GM18909 (cell line): ENCODE data around the gene UNC93B1.

ENCODE experiments used
- ATAC-seq: cut with Tn5 transposase; IDR thresholded peaks from one replicate; pipeline ENCODE4 v1.9.1; 2021; ENCODE audit warnings: mild to moderate bottlenecking; ENCODE audit not compliant: unreplicated experiment, poor library complexity

UNC93B1 gene

GRCh38 chr11:68003846-68004550 lies at the start of gene UNC93B1:
Gene UNC93B1 (minus strand): TSS chr11:68004097. CDS start chr11:68004043, 54 bp downstream.
- peak; percentile 57 for ATAC-seq

GRCh38 chr11:68053117-68053516 lies 49.2 kb upstream of the UNC93B1 start:
- no peak for ATAC-seq

- ATAC-seq = no peak
These were observed 48.4 kb upstream of the UNC93B1 start for GRCh38 chr11:68052137-68052873.

DNA sequence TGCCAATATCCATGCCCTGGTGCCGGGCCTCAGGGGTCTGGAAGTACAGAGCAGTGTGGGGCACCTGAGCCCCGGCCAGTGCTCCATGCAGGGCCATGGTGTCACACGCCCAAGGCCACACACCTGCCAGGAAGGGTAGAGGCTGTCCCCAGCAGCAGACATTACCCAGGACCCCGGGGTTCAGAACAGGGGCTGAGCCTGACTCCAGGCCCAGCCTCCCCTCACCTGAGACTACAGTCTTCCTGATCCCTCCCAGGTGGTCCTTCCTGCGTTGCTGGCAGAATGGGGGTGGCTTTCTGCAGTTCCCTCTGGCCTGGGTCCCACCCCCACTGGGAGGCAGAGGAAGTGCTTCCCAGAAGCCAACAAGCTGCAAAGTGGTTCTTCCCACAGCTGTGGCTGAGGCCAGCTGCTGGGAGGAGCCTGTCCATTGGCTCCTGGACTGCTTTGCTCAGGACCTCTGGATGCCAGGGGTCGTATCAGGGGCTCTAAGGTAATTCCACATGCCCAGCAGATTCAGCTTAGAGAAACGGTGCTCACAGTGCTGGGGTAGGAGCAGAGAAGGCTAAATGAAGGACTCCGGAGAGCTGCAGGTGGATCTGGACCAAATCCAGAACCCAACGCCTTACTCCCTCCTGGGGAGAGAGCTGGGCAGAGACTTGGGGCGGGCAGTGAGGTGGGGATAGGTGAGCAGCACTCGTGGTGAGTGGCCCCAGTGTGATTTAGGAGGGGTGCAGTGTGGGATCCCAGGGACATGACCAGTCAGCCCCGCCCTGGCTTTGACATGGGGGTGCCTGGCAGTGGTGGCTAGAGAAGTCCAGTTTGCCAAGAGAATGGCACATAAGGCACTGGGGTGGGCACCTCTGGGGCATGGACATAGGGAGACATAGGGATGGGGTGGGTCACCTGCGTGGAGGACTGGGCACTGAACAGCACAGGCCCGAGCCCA lies 47.6 kb upstream of the UNC93B1 start:
- ATAC-seq = no peak

GRCh38 chr11:68050371-68050841 lies 46.5 kb upstream of the UNC93B1 start:
- ATAC-seq = no peak

DNA sequence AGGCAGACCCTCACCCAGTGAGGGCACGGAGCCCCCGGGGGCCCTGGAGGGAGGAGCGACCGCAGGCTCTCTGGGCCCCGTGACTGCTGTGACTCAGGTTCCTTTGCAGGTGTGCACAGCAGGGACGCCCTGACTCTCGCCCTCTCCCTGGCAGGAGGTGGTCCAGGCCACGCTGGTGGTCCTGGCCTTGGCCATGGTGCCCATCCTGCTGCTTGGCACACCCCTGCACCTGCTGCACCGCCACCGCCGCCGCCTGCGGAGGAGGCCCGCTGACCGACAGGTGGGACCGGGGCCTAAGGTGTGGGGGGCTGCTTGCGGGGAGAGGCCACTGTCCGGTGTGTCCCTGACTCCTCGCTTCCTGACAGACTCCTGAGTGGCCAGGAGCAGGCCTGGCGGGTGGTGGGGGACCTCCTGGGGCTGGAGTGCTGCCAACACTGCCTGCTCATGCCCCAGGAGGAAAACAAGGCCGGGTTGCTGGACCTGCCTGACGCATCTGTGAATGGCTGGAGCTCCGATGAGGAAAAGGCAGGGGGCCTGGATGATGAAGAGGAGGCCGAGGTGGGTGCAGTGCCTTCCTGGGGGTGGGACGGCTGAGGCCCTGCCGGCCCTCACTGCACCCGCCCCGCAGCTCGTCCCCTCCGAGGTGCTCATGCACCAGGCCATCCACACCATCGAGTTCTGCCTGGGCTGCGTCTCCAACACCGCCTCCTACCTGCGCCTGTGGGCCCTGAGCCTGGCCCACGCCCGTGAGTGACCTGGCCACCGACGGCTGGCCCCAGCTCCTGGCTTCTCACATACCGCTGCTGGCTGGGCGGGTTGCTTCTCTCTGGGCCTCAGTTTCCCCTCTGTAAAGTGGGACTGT lies 45.8 kb upstream of the UNC93B1 start:
- ATAC-seq = no peak

DNA sequence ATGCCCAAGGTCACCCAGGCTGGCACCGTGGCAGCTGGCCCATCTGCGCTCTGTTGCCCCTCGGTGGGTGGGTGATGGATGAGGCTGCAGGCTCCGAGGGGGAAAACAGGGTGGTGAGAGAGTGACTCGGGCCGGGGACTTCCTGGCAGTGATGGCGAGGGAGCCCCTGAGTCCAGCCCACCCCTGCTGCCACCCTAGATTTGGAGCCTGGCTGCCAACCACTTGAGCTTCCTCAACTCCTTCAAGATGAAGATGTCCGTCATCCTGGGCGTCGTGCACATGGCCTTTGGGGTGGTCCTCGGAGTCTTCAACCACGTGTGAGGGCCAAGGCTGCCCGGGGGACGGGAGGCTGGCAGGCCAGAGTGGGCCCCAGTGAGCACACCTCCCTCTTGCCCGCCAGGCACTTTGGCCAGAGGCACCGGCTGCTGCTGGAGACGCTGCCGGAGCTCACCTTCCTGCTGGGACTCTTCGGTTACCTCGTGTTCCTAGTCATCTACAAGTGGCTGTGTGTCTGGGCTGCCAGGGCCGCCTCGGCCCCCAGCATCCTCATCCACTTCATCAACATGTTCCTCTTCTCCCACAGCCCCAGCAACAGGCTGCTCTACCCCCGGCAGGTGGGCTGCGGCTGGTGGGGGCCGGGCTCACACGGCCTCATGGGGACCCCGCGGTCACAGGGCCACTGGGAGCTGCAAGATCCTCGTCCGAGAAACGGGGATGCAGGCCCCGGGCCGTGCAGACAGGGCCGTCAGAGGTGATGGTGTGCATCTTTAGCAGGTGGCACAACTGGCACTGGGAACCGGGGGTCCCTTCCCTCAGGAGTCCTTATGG lies 45.0 kb upstream of the UNC93B1 start:
- no peak for ATAC-seq

DNA sequence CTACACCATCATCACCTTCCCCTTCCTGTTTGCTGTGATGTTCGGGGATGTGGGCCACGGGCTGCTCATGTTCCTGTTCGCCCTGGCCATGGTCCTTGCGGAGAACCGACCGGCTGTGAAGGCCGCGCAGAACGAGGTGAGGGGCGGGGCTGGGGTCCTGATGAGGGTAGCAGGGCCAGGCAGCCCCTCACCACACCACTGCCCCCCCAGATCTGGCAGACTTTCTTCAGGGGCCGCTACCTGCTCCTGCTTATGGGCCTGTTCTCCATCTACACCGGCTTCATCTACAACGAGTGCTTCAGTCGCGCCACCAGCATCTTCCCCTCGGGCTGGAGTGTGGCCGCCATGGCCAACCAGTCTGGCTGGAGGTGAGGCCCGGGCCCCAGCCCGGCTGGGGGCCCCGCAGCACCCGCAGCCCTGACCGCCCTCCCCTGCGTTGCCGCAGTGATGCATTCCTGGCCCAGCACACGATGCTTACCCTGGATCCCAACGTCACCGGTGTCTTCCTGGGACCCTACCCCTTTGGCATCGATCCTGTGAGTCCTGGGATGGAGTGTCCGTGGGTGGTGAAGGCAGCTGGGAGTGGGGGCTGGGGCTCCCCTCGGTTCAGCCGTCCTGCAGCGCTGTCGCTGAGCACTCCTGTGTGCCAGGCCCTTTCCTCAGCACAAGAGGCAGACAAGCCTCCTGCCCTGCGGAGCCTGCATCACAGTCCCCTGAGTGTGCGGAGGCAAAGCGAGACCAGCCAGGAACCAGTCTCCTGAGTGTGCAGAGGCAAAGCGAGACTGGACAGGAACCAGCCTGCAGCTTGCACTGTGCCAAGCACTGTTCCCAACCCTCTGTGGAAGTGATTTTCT lies 43.8 kb upstream of the UNC93B1 start:
- no peak for ATAC-seq

GRCh38 chr11:68044898-68045351 lies 41.0 kb upstream of the UNC93B1 start:
- no peak for ATAC-seq

DNA sequence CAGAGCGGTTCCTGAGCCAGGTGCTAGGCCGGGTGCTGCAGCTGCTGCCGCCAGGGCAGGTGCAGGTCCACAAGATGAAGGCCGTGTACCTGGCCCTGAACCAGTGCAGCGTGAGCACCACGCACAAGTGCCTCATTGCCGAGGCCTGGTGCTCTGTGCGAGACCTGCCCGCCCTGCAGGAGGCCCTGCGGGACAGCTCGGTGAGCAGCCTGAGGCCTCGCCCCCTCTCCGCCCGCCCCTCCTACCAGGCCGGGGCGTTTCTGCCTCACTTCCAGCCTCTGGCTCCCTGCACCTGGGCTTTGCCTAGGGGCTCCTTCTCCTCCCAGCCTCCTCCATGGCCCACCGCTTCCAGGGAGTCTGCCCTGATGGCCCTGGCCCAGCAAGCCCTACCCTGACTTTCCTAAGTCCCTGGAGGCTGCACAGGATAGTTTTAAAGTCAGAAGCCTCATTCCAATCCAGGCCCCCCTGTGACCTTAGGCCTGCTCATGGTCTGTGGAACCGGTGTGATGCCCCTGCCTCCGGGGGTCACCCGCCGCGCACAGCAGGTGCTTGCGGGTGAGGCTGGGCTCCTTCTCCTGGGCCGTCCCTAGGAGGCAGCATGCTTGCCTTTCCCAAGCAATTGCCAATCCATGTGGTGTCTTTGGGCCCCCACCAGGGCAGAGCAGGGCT lies 40.4 kb upstream of the UNC93B1 start:
- no peak for ATAC-seq

- ATAC-seq = no peak
These were observed 39.6 kb upstream of the UNC93B1 start for GRCh38 chr11:68043349-68044144.

GRCh38 chr11:68043029-68043348 lies 39.1 kb upstream of the UNC93B1 start:
- ATAC-seq = no peak

DNA sequence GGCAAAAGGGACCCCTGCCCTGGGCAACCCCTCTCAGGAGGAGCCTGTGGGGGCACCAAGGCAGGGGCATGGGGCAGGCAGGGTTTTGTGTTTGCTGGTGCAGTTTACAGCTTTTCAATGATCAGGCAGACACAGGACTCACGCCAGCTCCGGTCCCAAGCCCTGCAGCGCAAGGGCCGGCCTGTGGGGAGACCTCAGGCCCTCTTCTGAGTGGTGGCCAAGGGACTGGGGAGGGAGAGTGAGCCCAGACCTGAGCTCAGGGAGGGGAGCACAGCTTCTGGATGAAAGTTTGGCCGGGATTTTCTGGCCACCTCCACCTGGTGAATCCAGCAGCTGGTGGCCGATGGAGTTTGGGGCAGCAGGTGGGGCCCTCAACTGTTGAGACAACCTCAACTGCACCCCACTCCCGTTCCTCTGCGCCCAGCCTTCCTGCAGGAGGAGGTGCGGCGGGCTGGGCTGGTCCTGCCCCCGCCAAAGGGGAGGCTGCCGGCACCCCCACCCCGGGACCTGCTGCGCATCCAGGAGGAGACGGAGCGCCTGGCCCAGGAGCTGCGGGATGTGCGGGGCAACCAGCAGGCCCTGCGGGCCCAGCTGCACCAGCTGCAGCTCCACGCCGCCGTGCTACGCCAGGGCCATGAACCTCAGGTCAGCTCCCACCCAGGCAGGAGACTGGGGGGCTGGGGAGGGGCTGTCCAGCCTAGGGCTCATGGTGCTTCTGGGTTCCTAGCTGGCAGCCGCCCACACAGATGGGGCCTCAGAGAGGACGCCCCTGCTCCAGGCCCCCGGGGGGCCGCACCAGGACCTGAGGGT lies 38.5 kb upstream of the UNC93B1 start:
- ATAC-seq = no peak

DNA sequence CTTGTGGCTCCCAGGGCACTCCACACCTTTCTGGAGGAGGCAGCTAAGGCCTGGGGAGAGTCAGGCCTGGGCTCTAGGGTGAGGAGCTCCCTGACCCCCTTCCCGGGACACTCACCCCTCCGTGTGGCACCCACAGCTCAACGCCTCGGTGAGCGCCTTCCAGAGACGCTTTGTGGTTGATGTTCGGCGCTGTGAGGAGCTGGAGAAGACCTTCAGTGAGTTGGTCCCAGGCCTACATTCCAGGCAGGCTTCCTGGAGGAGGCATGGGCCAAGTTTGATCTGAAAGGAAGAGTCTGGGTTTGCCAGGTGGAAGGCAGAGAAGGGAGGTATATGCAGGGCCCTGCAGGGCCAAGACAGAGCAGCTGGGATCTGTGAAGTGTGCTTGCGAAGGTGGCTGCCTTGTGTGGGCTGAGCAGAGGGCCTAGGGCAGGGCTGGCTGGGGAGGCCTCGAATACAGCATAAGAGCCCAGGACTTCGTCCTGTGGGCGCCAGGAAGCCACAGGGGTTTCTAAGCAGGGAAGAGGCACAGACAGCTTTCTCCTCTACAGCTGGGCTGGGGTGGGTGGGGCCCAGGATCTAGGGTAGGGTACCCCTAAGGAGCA lies 37.8 kb upstream of the UNC93B1 start:
- no peak for ATAC-seq

DNA sequence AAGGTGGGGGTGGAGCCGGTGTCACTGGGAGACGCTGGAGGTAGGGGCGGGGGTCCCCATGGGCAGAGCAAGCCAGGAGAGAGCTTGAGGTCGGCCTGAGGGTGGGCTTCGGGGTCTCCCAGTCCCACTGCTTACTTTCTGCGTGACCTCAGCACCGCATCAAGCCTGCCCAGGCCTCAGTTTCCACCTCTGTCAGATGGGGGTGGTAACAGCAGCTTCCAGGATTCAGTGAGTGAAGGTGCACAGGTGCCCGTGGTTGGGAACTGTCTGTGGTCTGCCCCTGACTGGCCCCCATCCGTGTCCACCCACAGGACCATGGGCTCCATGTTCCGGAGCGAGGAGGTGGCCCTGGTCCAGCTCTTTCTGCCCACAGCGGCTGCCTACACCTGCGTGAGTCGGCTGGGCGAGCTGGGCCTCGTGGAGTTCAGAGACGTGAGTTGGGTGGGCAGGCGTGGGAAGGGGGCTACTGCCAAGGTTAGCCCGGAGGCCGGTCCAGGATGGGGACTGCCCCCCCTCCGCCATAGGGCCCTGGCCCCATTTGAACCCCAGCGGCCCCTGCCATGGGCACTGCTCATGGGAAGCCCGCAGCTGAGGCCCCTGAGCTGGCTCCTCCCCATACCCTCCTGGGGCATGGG lies 37.2 kb upstream of the UNC93B1 start:
- no peak for ATAC-seq
